Ovary (tissue), 9 donors: ENCODE results near the gene HSCB. TPM values are rescaled to one million over a fixed set of nuclear protein-coding genes. Genes with fewer than 3 reads are reported as not detected.
"Not testable (repeated sequence)": the region's sequence is repeated elsewhere in the genome, so short reads cannot be mapped to it uniquely, and the experiment has no call there.

Source experiments
- DNase-seq, 5 donors: peaks; one replicate each; pipeline ENCODE4 v3.0.0-alpha.2; 2019 to 2020
- H3K27ac ChIP-seq, 2 donors: fragments of 200-600 bp; one replicate each; pipeline versions ENCODE4 v1.5.1 to v1.8.0; 2019 to 2022
- H3K27me3 ChIP-seq: fragments of 200-600 bp; one replicate; pipeline ENCODE4 v1.8.0; 2022
- H3K36me3 ChIP-seq: fragments of 200-600 bp; sonication (generic); one replicate; pipeline ENCODE4 v1.5.1; 2019
- H3K4me1 ChIP-seq: one replicate; pipeline ENCODE4 v1.8.1; 2013; ENCODE audit warnings: mild to moderate bottlenecking, moderate library complexity; ENCODE audit not compliant: insufficient read depth
- H3K4me3 ChIP-seq: fragments of 200-600 bp; sonication (generic); one replicate; pipeline ENCODE4 v1.5.1; 2017
- H3K9me3 ChIP-seq, 2 donors: fragments of 200-600 bp in 1 of 2; sonication (generic) in 1 of 2; one replicate each; pipeline versions ENCODE4 v1.5.1 to v1.8.1; 2013 to 2019; ENCODE audit warnings: mild to moderate bottlenecking in 1 of 2, moderate library complexity in 1 of 2
- EP300 ChIP-seq: sonication (generic); formaldehyde crosslinking; IDR thresholded peaks from one replicate; pipeline ENCODE4 v1.6.1; 2017; ENCODE audit warnings: antibody characterized with exemption
- POLR2A ChIP-seq: fragments of 450-650 bp; IDR thresholded peaks from one replicate; pipeline ENCODE4 v1.6.1; 2017; ENCODE audit warnings: antibody characterized with exemption, mild to moderate bottlenecking, moderate library complexity
- WGBS, 3 donors: extraction: QIAGEN DNeasy Blood & Tissue Kit in 1 of 3; methylation state at CpG; one replicate each; pipeline versions ENCODE4 v1.1.5 to v1.1.7; 2013 to 2017; 5-methylcytosine and 5-hydroxymethylcytosine counted together
- intact Hi-C, 4 donors: fragments of 100-400 bp; cut with DNase I; formaldehyde crosslinking; loops; one replicate each; pipeline versions ENCODE4 v1.11.0 to v1.15.1; 2022 to 2023
- polyA plus RNA-seq, 2 donors: library from polyadenylated mRNA; stranded (reverse); fragments of 200-250 nt in 1 of 2; fragments of 350-450 nt in 1 of 2; fragmentation: Illumina TruSeq in 1 of 2; extraction: RNeasy Lipid Tissue Mini Kit (QIAGEN cat#74804) in 1 of 2; gene quantifications; one replicate each; pipeline ENCODE4 v1.2.3, GENCODE V29; 2013 to 2014
- total RNA-seq, 7 donors: library from RNA; depleted of rRNA in 2 of 7; stranded (reverse); fragments of >200 nt in 2 of 7; fragmentation: NEBNext Ultra II Directional in 3 of 7; extraction: Animal tissue kit (Norgen Biotek cat#: 25700) in 3 of 7; gene quantifications; one replicate each; pipeline versions ENCODE4 v1.1.0 to v1.2.4, GENCODE V29; 2016 to 2023
- TF ChIP-seq, protein P1 (sequence below), 3 donors: fragments of 450-650 bp in 2 of 3; fragments of 200-600 bp in 1 of 3; IDR thresholded peaks; one replicate each; pipeline versions ENCODE4 v1.5.1 to v1.8.0; 2016 to 2022; ENCODE audit warnings: antibody characterized with exemption in 3 of 3, mild to moderate bottlenecking in 1 of 3
- donor health status: DM: no; HTN: no; CAD: no; lungs with moderate emphysema.
- donor health status: DM: no; HTN: no; CAD: no.
- donor health status: Bipolar disorder and iron deficiency.
- donor health status: DM: yes; HTN: yes; CAD: no.
- donor health status: DM: no; HTN: no; CAD: no.
- donor health status: DM: yes; HTN: yes; CAD: no.

The HSCB gene
- total and polyA plus RNA-seq, 9 donors, result 14.9 to 70.6 (median 18.3) TPM

DNA sequence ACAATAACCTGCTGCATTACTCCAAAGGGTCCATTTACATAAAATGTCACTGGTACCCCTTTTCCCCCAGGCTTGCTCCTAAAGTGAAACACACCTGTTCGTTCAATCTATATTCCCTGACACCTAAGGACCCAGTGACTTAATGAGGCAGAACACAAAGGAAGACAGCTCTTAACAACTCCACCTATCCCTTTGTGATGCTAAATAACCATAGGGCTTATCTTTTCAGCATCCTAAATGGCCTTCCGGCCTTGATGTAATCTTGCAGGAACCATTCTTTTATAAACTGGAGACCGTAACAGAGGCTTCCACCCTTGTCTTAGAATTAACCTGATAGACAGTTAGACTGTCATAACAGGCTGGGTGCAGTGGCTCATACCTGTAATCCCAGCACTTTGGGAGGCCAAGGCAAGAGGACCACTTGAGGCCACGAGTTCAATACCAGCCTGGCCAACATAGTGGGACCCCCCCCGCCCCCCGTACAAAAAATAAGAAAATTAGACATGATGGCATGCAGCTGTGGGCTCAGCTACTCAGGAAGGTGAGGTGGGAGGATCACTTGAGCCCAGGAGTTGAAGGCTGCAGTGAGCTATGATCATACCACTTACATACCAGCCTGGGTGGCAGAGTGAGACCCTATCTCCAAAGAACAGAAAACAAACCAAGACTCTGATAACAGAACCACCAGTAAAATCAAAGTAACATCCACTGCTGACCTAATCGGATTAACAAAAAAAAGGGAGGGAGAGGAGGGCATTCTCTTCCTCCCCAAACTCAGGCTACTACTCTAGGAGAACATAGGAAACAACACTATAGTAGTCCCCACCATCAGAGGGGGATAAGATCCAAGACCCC, 5.3 kb upstream of the HSCB start:
- whole genome bisulfite sequencing, 3 donors, result 68 to 81% (median 78%) methylated on average over 7 of the region's 7 CpGs
- no peaks in the 10 kb centered on the region for H3K9me3 ChIP-seq
- intact Hi-C loops, result no loop called here
- no peak overlapping the region for H3K4me3 ChIP-seq
- no peak overlapping the region for H3K27ac ChIP-seq
- no peaks in the 10 kb centered on the region for H3K36me3 ChIP-seq
- no peaks in the 10 kb centered on the region for H3K4me1 ChIP-seq
- H3K27me3 ChIP-seq, result no peaks in the 10 kb centered on the region
- TF ChIP-seq EP300 (no peak), POLR2A (no peak)
- TF ChIP-seq, protein P1, sequence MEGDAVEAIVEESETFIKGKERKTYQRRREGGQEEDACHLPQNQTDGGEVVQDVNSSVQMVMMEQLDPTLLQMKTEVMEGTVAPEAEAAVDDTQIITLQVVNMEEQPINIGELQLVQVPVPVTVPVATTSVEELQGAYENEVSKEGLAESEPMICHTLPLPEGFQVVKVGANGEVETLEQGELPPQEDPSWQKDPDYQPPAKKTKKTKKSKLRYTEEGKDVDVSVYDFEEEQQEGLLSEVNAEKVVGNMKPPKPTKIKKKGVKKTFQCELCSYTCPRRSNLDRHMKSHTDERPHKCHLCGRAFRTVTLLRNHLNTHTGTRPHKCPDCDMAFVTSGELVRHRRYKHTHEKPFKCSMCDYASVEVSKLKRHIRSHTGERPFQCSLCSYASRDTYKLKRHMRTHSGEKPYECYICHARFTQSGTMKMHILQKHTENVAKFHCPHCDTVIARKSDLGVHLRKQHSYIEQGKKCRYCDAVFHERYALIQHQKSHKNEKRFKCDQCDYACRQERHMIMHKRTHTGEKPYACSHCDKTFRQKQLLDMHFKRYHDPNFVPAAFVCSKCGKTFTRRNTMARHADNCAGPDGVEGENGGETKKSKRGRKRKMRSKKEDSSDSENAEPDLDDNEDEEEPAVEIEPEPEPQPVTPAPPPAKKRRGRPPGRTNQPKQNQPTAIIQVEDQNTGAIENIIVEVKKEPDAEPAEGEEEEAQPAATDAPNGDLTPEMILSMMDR (IDR thresholded peaks at IDR 0.05), result no peak
- DNase-seq, result no peak

DNA sequence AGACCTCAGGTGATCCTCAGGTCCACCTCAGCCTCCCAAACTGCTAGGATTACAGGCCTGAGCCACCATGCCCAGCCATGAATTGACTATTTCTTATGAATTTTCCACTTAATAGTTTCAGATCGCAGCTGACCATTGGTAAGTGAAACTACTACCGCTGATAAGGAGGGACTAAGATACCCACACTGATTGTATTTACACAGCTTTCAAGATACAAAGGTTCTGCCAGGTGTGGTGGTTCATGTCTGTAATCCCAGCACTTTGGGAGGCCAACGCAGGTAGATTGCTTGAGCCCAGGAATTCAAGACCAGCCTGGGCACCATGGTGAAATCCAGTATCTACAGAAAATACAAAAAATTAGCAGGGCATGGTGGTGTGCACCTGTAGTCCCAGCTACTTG, 4.1 kb upstream of the HSCB start:
- WGBS, 3 donors, result 94 to 97% (median 96%) methylated on average over 3 of the region's 3 CpGs
- H3K36me3 ChIP-seq, result no peaks in the 10 kb centered on the region
- no peaks in the 10 kb centered on the region for H3K9me3 ChIP-seq
- H3K27me3 ChIP-seq, result no peaks in the 10 kb centered on the region
- TF ChIP-seq POLR2A (no peak), EP300 (no peak)
- TF ChIP-seq, protein P1 (IDR thresholded peaks at IDR 0.05), result no peak
- no peak for DNase-seq
- no peak overlapping the region for H3K27ac ChIP-seq
- H3K4me1 ChIP-seq, result no peaks in the 10 kb centered on the region
- intact Hi-C loops, result no loop called here
- no peak overlapping the region for H3K4me3 ChIP-seq

DNA sequence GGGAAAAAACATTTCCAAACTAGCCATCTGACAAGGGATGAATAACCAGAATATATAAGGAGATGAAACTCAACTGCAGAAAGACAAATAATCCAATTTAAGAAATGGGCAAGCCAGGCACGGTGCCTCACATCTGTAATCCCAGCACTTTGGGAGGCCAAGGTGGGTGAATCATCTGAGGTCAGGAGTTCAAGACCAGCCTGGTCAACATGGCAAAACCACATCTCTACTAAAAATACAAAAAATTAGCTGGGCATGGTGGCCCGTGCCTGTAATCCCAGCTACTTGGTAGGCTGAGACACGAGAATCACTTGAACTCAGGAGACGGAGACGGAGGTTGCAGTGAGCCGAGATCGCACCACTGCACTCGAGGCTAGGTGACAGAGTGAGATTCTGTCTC, 3.0 kb upstream of the HSCB start:
- intact Hi-C loops, H3K4me3 ChIP-seq, H3K27ac ChIP-seq, H3K36me3 ChIP-seq, DNase-seq, H3K4me1 ChIP-seq, H3K9me3 ChIP-seq, H3K27me3 ChIP-seq: not testable (repeated sequence)
- WGBS, 3 donors, result 85 to 87% (median 87%) methylated on average over 8 of the region's 8 CpGs

DNA sequence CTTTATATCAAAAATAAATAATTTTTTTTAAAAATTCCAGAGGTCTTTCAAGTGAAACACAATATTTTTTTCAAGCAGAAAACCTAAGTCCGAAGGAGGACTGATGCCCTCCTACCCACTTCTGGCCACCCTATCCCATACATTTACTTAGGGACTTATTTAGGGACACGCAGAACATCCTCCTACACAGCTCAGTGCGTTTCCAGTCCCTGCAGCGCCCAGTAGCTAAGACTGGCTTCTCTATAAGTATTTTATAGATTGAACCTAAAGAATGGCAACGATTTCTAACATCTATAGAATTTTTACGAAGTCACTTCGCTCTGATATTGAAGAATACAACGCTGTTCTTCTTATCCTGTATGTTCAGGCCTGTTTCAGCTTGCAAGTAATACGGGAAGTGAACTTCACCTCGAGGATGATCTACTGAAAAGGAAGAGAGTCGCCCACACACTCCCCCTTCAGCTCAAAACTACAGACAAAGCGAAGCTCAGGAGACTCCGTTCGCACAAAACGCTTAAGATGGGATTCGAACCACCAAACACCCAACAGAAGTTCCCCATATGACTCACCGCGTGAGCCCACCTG, 547 bp upstream of the HSCB start:
- H3K27ac ChIP-seq, result no peak overlapping the region
- DNase-seq, result no peak
- intact Hi-C loops, result no loop called here
- H3K36me3 ChIP-seq, result no peaks in the 10 kb centered on the region
- no peaks in the 10 kb centered on the region for H3K27me3 ChIP-seq
- peak overlapping the region; percentile 98 for H3K4me3 ChIP-seq
- no peaks in the 10 kb centered on the region for H3K4me1 ChIP-seq
- H3K9me3 ChIP-seq, result no peaks in the 10 kb centered on the region
- TF ChIP-seq POLR2A (no peak), EP300 (no peak)
- TF ChIP-seq, protein P1 (IDR thresholded peaks at IDR 0.05), result no peak
- WGBS, 3 donors, result 8 to 10% (median 8%) methylated on average over 18 of the region's 18 CpGs

DNA sequence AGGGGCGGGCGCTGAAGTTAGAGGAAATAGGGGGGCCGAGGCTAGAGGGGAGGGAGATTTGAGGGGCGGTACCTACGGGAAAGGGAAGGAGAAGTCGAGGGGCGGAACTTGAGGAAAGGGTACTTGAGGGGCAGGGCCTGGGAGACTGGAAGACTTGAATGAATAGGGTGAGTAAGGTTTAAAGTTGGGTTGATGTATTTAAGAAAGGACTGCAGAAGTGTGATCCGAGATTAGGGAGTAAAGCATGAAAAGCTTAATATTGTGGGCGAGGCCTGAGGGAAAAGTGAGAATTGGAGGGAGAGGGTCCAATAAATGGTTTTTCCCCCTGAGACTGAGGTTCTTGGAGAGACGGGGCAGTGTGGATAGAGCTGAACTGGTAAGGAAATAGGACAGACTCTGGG, 723 bp downstream of the HSCB start:
- TF ChIP-seq POLR2A (no peak), EP300 (no peak)
- TF ChIP-seq, protein P1 (IDR thresholded peaks at IDR 0.05), result no peak
- Histone ChIP-seq H3K4me1 (no peaks in the 10 kb centered on the region), H3K27ac (peak overlapping the region; percentile 95 to 98), H3K36me3 (no peaks in the 10 kb centered on the region), H3K4me3 (peak overlapping the region; percentile 98), H3K9me3 (no peaks in the 10 kb centered on the region), H3K27me3 (no peaks in the 10 kb centered on the region)
- intact Hi-C loops, result no loop called here
- DNase-seq, result no peak
- whole genome bisulfite sequencing, 3 donors, result 1 to 3% (median 1%) methylated on average over 10 of the region's 10 CpGs
